A673 (cell line): ENCODE data around the gene IDE.

Source experiments
- EZH2 ChIP-seq: fragments of 200-600 bp; sonication (generic); IDR thresholded peaks from 2 replicates; pipeline ENCODE4 v1.6.1; 2017; ENCODE audit warnings: borderline replicate concordance, low read depth, mild to moderate bottlenecking, mixed read lengths, antibody characterized with exemption, low read length; ENCODE audit not compliant: poor library complexity, severe bottlenecking
- TF ChIP-seq, protein P1 (sequence below): fragments of 300-800, 200-600 bp; sonication (generic); conservative IDR thresholded peaks from 2 replicates; pipeline ENCODE4 v1.5.1; 2017; ENCODE audit warnings: low read depth, mild to moderate bottlenecking, antibody characterized with exemption, low read length, moderate library complexity, mixed read lengths

DNA sequence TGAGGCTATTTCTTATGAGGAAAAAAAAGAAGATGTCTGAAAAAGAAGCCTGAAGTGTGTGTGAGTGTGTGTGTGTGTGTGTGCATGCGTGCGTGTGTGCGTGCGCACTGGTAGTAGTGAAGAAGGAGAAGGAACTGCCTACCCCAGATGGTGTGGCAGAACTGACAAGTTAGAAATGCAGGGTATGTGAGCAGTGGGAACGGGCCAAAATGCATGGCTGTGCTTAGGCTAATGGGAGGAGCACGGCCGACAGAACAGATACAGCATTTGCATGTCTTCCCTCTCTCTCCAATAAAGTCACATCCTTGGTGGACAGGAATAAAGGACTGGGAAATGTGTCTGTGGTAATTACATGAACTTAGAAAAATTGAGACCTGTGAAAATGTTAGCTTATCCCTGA lies 94.3 kb downstream of the IDE start:
- TF ChIP-seq, protein P1, sequence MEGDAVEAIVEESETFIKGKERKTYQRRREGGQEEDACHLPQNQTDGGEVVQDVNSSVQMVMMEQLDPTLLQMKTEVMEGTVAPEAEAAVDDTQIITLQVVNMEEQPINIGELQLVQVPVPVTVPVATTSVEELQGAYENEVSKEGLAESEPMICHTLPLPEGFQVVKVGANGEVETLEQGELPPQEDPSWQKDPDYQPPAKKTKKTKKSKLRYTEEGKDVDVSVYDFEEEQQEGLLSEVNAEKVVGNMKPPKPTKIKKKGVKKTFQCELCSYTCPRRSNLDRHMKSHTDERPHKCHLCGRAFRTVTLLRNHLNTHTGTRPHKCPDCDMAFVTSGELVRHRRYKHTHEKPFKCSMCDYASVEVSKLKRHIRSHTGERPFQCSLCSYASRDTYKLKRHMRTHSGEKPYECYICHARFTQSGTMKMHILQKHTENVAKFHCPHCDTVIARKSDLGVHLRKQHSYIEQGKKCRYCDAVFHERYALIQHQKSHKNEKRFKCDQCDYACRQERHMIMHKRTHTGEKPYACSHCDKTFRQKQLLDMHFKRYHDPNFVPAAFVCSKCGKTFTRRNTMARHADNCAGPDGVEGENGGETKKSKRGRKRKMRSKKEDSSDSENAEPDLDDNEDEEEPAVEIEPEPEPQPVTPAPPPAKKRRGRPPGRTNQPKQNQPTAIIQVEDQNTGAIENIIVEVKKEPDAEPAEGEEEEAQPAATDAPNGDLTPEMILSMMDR, result no peak
- TF ChIP-seq EZH2, result no peak
